GM12872 (cell line): Measurements from ENCODE around the gene ST6GALNAC1.

Experiments used
- CTCF ChIP-seq: IDR thresholded peaks from 3 replicates; pipeline ENCODE4 v1.5.1; 2011; ENCODE audit warnings: low read depth, mild to moderate bottlenecking, low read length, moderate library complexity; ENCODE audit not compliant: insufficient read depth

Gene ST6GALNAC1

GRCh38 chr17:76593959-76594358 lies 49.6 kb downstream of the ST6GALNAC1 start:
- no peak for TF ChIP-seq CTCF

- no peak for TF ChIP-seq CTCF
Measured at GRCh38 chr17:76593384-76593826, 50.2 kb downstream of the ST6GALNAC1 start.

GRCh38 chr17:76588182-76588581 lies 55.4 kb downstream of the ST6GALNAC1 start:
- TF ChIP-seq CTCF = no peak

GRCh38 chr17:76586741-76587487 lies 56.6 kb downstream of the ST6GALNAC1 start:
- TF ChIP-seq CTCF = no peak

GRCh38 chr17:76585649-76586593 lies 57.6 kb downstream of the ST6GALNAC1 start, which contains the start of gene ST6GALNAC2:
ST6GALNAC2 (minus strand) TSS chr17:76585860; CDS start chr17:76585808, 52 bp downstream.
- TF ChIP-seq CTCF = no peak

- no peak for TF ChIP-seq CTCF
Measured at GRCh38 chr17:76585033-76585648, 58.4 kb downstream of the ST6GALNAC1 start.
